Chondrocyte (in vitro differentiated cells): Measurements from ENCODE around the gene PRSS56. TPM values are rescaled to one million over a fixed set of nuclear protein-coding genes. Genes with fewer than 3 reads are reported as not detected.
"Not testable (repeated sequence)": the region's sequence is repeated elsewhere in the genome, so short reads cannot be mapped to it uniquely, and the experiment has no call there.

Source experiments
- DNase-seq: peaks from one replicate; pipeline ENCODE4 v3.0.0; 2021; ENCODE audit warnings: mixed read lengths, low spot score
- H3K27ac Mint-ChIP-seq: one replicate; pipeline ENCODE4 v1.8.0; 2021; ENCODE audit warnings: mild to moderate bottlenecking, moderate library complexity, mixed read lengths; ENCODE audit not compliant: unreplicated experiment
- H3K27me3 Mint-ChIP-seq: 2 replicates; pipeline ENCODE4 v1.8.0; 2021; ENCODE audit warnings: low read depth, mixed read lengths
- H3K36me3 Mint-ChIP-seq: 2 replicates; pipeline ENCODE4 v1.8.0; 2021; ENCODE audit warnings: low read depth, mixed read lengths
- H3K4me1 Mint-ChIP-seq: 2 replicates; pipeline ENCODE4 v1.8.0; 2021; ENCODE audit warnings: low read depth, mild to moderate bottlenecking, mixed read lengths
- H3K4me3 Mint-ChIP-seq: one replicate; pipeline ENCODE4 v1.8.0; 2021; ENCODE audit warnings: mild to moderate bottlenecking, moderate library complexity, mixed read lengths; ENCODE audit not compliant: unreplicated experiment
- H3K9me3 Mint-ChIP-seq: 2 replicates; pipeline ENCODE4 v1.8.0; 2021; ENCODE audit warnings: low read depth, mixed read lengths
- CTCF ChIP-seq: fragments of 200-600 bp; sonication (generic); IDR thresholded peaks from 2 replicates; pipeline ENCODE4 v1.5.0; 2021; ENCODE audit warnings: antibody characterized with exemption, mild to moderate bottlenecking, moderate library complexity
- total RNA-seq: library from RNA; stranded (reverse); gene quantifications from 3 replicates; pipeline ENCODE4 v1.2.1, GENCODE V29; 2021

Gene PRSS56
- total RNA-seq, 1 donor from 2014 or later = not detected

GRCh38 chr2:232567721-232568120 lies 47.5 kb downstream of the PRSS56 start:
- TF ChIP-seq CTCF = no peak
- Mint-ChIP-seq H3K27me3 (no peaks in the 10 kb centered on the region), H3K9me3 (no peaks in the 10 kb centered on the region), H3K4me1 (peaks cover 20% of the 10 kb centered on the region), H3K36me3 (peaks cover 52% of the 10 kb centered on the region), H3K27ac (peak overlapping the region; percentile 57), H3K4me3 (no peak overlapping the region)
- no peak for DNase-seq

GRCh38 chr2:232568161-232568560 lies 48.0 kb downstream of the PRSS56 start:
- Mint-ChIP-seq H3K36me3 (peaks cover 52% of the 10 kb centered on the region), H3K27me3 (no peaks in the 10 kb centered on the region), H3K9me3 (no peaks in the 10 kb centered on the region), H3K4me1 (peaks cover 20% of the 10 kb centered on the region), H3K27ac (peak overlapping the region; percentile 63), H3K4me3 (no peak overlapping the region)
- no peak for TF ChIP-seq CTCF
- DNase-seq = no peak

GRCh38 chr2:232569541-232569940 lies 49.4 kb downstream of the PRSS56 start:
- Mint-ChIP-seq H3K27me3 (no peaks in the 10 kb centered on the region), H3K4me1 (peaks cover 25% of the 10 kb centered on the region), H3K27ac (no peak overlapping the region), H3K36me3 (peaks cover 50% of the 10 kb centered on the region), H3K9me3 (no peaks in the 10 kb centered on the region), H3K4me3 (no peak overlapping the region)
- no peak for TF ChIP-seq CTCF
- no peak for DNase-seq

DNA sequence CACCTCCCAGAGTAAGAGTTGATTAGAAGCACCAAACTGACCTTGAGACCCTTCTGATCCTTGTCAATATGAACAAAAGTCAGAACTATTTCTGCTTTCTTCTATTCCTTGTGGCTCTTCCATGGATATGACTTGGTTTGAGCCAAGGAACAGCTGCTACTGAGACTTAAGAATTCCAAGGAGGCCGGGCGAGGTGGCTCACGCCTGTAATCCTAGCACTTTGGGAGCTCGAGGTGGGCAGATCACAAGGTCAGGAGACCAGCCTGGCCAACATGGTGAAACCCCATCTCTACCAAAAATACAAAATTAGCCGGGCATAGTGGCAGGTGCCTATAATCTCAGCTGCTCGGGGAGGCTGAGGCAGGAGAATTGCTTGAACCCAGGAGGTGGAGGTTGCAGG lies 50.3 kb downstream of the PRSS56 start:
- not testable (repeated sequence) for H3K27ac Mint-ChIP-seq, H3K4me3 Mint-ChIP-seq, H3K27me3 Mint-ChIP-seq, H3K9me3 Mint-ChIP-seq, DNase-seq
- peaks cover 30% of the 10 kb centered on the region for H3K4me1 Mint-ChIP-seq
- peaks cover 46% of the 10 kb centered on the region for H3K36me3 Mint-ChIP-seq

GRCh38 chr2:232571026-232571474 lies 50.9 kb downstream of the PRSS56 start:
- TF ChIP-seq CTCF = no peak
- Mint-ChIP-seq H3K4me3 (no peak overlapping the region), H3K27me3 (no peaks in the 10 kb centered on the region), H3K27ac (no peak overlapping the region), H3K4me1 (peaks cover 31% of the 10 kb centered on the region), H3K36me3 (peaks cover 40% of the 10 kb centered on the region), H3K9me3 (no peaks in the 10 kb centered on the region)
- DNase-seq = no peak

- Mint-ChIP-seq H3K4me1 (peaks cover 39% of the 10 kb centered on the region), H3K27me3 (no peaks in the 10 kb centered on the region), H3K9me3 (no peaks in the 10 kb centered on the region), H3K4me3 (no peak overlapping the region), H3K36me3 (peaks cover 25% of the 10 kb centered on the region), H3K27ac (no peak overlapping the region)
- no peak for TF ChIP-seq CTCF
- no peak for DNase-seq
Observed at GRCh38 chr2:232573042-232573441, 52.9 kb downstream of the PRSS56 start.
